Measurements from ENCODE around the gene NIPA2.

DNA sequence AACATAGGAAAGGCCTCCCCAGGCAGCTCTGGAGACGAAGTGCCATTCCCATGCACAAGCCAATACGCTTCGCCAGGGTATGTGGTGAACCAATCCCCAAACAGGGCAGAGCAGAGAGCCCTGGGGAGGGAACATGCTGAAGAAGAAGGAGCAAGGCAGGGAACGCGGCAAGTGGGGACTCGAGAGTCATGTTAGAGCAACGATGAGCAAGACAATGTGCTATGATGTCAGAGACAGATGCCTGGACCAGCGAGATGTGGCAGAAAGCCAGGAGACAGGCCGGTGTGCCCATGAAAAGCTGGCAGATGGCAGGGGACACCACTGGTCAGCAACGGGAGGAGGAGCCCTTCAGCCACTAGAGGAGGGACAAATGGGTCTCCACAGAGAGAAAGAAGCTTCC lies 39.6 kb downstream of the NIPA2 start:
- TF ChIP-seq KDM1A (CRISPR knock-in tag; IDR thresholded peaks at IDR 0.05) (no peak), ZNF512 (CRISPR knock-in tag; IDR thresholded peaks at IDR 0.05) (no peak), ZKSCAN1 (IDR thresholded peaks at IDR 0.05; ENCODE audit: low read length) (no peak), POLR2AphosphoS5 (IDR thresholded peaks at IDR 0.05; ENCODE audit: low read depth, low read length) (no peak), MXI1 (IDR thresholded peaks at IDR 0.05; ENCODE audit: borderline replicate concordance, low read depth, low read length) (no peak), NCOR1 (IDR thresholded peaks at IDR 0.05; ENCODE audit: borderline replicate concordance, low read length) (no peak), CHD2 (IDR thresholded peaks at IDR 0.05; ENCODE audit: low read depth, low read length) (no peak), SIN3A (IDR thresholded peaks at IDR 0.05; ENCODE audit: borderline replicate concordance, low read depth, low read length) (no peak), FOXJ3 (CRISPR knock-in tag; IDR thresholded peaks at IDR 0.05; ENCODE audit: borderline replicate concordance) (no peak), HCFC1 (IDR thresholded peaks at IDR 0.05; ENCODE audit: low read depth, low read length) (no peak), RELA (CRISPR knock-in tag; IDR thresholded peaks at IDR 0.05) (no peak)
- TF ChIP-seq, protein P1, sequence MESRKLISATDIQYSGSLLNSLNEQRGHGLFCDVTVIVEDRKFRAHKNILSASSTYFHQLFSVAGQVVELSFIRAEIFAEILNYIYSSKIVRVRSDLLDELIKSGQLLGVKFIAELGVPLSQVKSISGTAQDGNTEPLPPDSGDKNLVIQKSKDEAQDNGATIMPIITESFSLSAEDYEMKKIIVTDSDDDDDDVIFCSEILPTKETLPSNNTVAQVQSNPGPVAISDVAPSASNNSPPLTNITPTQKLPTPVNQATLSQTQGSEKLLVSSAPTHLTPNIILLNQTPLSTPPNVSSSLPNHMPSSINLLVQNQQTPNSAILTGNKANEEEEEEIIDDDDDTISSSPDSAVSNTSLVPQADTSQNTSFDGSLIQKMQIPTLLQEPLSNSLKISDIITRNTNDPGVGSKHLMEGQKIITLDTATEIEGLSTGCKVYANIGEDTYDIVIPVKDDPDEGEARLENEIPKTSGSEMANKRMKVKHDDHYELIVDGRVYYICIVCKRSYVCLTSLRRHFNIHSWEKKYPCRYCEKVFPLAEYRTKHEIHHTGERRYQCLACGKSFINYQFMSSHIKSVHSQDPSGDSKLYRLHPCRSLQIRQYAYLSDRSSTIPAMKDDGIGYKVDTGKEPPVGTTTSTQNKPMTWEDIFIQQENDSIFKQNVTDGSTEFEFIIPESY (CRISPR knock-in tag; IDR thresholded peaks at IDR 0.05) = no peak
- TF ChIP-seq, protein P2, sequence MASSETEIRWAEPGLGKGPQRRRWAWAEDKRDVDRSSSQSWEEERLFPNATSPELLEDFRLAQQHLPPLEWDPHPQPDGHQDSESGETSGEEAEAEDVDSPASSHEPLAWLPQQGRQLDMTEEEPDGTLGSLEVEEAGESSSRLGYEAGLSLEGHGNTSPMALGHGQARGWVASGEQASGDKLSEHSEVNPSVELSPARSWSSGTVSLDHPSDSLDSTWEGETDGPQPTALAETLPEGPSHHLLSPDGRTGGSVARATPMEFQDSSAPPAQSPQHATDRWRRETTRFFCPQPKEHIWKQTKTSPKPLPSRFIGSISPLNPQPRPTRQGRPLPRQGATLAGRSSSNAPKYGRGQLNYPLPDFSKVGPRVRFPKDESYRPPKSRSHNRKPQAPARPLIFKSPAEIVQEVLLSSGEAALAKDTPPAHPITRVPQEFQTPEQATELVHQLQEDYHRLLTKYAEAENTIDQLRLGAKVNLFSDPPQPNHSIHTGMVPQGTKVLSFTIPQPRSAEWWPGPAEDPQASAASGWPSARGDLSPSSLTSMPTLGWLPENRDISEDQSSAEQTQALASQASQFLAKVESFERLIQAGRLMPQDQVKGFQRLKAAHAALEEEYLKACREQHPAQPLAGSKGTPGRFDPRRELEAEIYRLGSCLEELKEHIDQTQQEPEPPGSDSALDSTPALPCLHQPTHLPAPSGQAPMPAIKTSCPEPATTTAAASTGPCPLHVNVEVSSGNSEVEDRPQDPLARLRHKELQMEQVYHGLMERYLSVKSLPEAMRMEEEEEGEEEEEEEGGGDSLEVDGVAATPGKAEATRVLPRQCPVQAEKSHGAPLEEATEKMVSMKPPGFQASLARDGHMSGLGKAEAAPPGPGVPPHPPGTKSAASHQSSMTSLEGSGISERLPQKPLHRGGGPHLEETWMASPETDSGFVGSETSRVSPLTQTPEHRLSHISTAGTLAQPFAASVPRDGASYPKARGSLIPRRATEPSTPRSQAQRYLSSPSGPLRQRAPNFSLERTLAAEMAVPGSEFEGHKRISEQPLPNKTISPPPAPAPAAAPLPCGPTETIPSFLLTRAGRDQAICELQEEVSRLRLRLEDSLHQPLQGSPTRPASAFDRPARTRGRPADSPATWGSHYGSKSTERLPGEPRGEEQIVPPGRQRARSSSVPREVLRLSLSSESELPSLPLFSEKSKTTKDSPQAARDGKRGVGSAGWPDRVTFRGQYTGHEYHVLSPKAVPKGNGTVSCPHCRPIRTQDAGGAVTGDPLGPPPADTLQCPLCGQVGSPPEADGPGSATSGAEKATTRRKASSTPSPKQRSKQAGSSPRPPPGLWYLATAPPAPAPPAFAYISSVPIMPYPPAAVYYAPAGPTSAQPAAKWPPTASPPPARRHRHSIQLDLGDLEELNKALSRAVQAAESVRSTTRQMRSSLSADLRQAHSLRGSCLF (CRISPR knock-in tag; IDR thresholded peaks at IDR 0.05; ENCODE audit: borderline replicate concordance) = no peak
